Nephron (organoid): ENCODE results near the gene ZSCAN10.
"Not testable (repeated sequence)": the region's sequence is repeated elsewhere in the genome, so short reads cannot be mapped to it uniquely, and the experiment has no call there.

Experiments used
- H3K27ac Mint-ChIP-seq, 3 experiments: 2 replicates each; pipeline ENCODE4 v1.8.0; 2020; ENCODE audit warnings: mixed read lengths in 3 of 3, mild to moderate bottlenecking in 2 of 3, moderate library complexity in 1 of 3
- H3K27me3 Mint-ChIP-seq: 2 replicates; pipeline ENCODE4 v1.8.0; 2021; ENCODE audit warnings: low read depth, mild to moderate bottlenecking, moderate library complexity, mixed read lengths
- H3K36me3 Mint-ChIP-seq: 2 replicates; pipeline ENCODE4 v1.8.0; 2020; ENCODE audit warnings: low read depth, mixed read lengths
- H3K4me1 Mint-ChIP-seq: 2 replicates; pipeline ENCODE4 v1.8.0; 2020; ENCODE audit warnings: mixed read lengths
- H3K4me3 Mint-ChIP-seq, 3 experiments: 2 replicates each; pipeline ENCODE4 v1.8.0; 2020; ENCODE audit warnings: mild to moderate bottlenecking in 3 of 3, mixed read lengths in 3 of 3, moderate library complexity in 2 of 3
- H3K9me3 Mint-ChIP-seq: 2 replicates; pipeline ENCODE4 v1.8.0; 2020; ENCODE audit warnings: mixed read lengths
- CTCF ChIP-seq, 3 experiments: fragments of 200-600 bp; sonication (generic); IDR thresholded peaks; one replicate each; pipeline ENCODE4 v1.5.0; 2021; ENCODE audit warnings: antibody characterized with exemption in 3 of 3; ENCODE audit not compliant: unreplicated experiment in 3 of 3

The ZSCAN10 gene

GRCh38 chr16:3084969-3085670 lies 14.0 kb downstream of the ZSCAN10 start:
- Mint-ChIP-seq H3K4me3 (no peak overlapping the region), H3K27me3 (peaks cover under 1% of the 10 kb centered on the region), H3K36me3 (no peaks in the 10 kb centered on the region), H3K4me1 (peaks cover 15% of the 10 kb centered on the region), H3K27ac (no peak overlapping the region), H3K9me3 (no peaks in the 10 kb centered on the region)
- TF ChIP-seq CTCF (IDR thresholded peaks at IDR 0.05; ENCODE audit: unreplicated experiment in 3 of 3), result no peak

- Mint-ChIP-seq H3K4me3 (no peak overlapping the region), H3K27me3 (peaks cover 6% of the 10 kb centered on the region), H3K36me3 (no peaks in the 10 kb centered on the region), H3K4me1 (peaks cover 15% of the 10 kb centered on the region), H3K9me3 (no peaks in the 10 kb centered on the region), H3K27ac (no peak overlapping the region)
- TF ChIP-seq CTCF (IDR thresholded peaks at IDR 0.05; ENCODE audit: unreplicated experiment in 3 of 3), result no peak
Measured at GRCh38 chr16:3084491-3084890, 14.6 kb downstream of the ZSCAN10 start.

- H3K27me3 Mint-ChIP-seq, H3K36me3 Mint-ChIP-seq, H3K9me3 Mint-ChIP-seq, H3K27ac Mint-ChIP-seq, H3K4me3 Mint-ChIP-seq: not testable (repeated sequence)
- H3K4me1 Mint-ChIP-seq, result peaks cover 10% of the 10 kb centered on the region
Measured at GRCh38 chr16:3083408-3083807, 15.7 kb downstream of the ZSCAN10 start.

- H3K27ac Mint-ChIP-seq, H3K4me1 Mint-ChIP-seq: not testable (repeated sequence)
Measured at GRCh38 chr16:3081957-3082356, 17.1 kb downstream of the ZSCAN10 start.

GRCh38 chr16:3080024-3080423 lies 19.1 kb downstream of the ZSCAN10 start:
- no peak overlapping the region for H3K27ac Mint-ChIP-seq
- H3K4me1 Mint-ChIP-seq, result no peaks in the 10 kb centered on the region
- H3K4me3 Mint-ChIP-seq, result no peak overlapping the region
- H3K9me3 Mint-ChIP-seq, result no peaks in the 10 kb centered on the region
- TF ChIP-seq CTCF (IDR thresholded peaks at IDR 0.05; ENCODE audit: unreplicated experiment in 3 of 3), result no peak
- no peaks in the 10 kb centered on the region for H3K36me3 Mint-ChIP-seq
- peaks cover 15% of the 10 kb centered on the region for H3K27me3 Mint-ChIP-seq

More at GRCh38 chr16:3081957-3082356, 17.1 kb downstream of the ZSCAN10 start:
- H3K9me3 Mint-ChIP-seq, H3K36me3 Mint-ChIP-seq, H3K27me3 Mint-ChIP-seq, H3K4me3 Mint-ChIP-seq: not testable (repeated sequence)

GRCh38 chr16:3076577-3076976 lies 22.5 kb downstream of the ZSCAN10 start:
- no peak for TF ChIP-seq CTCF (IDR thresholded peaks at IDR 0.05; ENCODE audit: unreplicated experiment in 3 of 3)
- H3K36me3 Mint-ChIP-seq, result no peaks in the 10 kb centered on the region
- H3K27me3 Mint-ChIP-seq, result peaks cover 24% of the 10 kb centered on the region
- H3K9me3 Mint-ChIP-seq, result no peaks in the 10 kb centered on the region
- H3K4me3 Mint-ChIP-seq, result no peak overlapping the region
- H3K27ac Mint-ChIP-seq, result no peak overlapping the region
- H3K4me1 Mint-ChIP-seq, result no peaks in the 10 kb centered on the region

- H3K4me3 Mint-ChIP-seq, H3K9me3 Mint-ChIP-seq: not testable (repeated sequence)
Measured at GRCh38 chr16:3075946-3076345, 23.1 kb downstream of the ZSCAN10 start.

More at GRCh38 chr16:3075946-3076345, 23.1 kb downstream of the ZSCAN10 start:
- H3K27ac Mint-ChIP-seq, H3K4me1 Mint-ChIP-seq, H3K36me3 Mint-ChIP-seq: not testable (repeated sequence)
- peaks cover 24% of the 10 kb centered on the region for H3K27me3 Mint-ChIP-seq
